ENCODE results near the gene WARS2.

- no peak for TF ChIP-seq EZH2 (IDR thresholded peaks at IDR 0.05; ENCODE audit: borderline replicate concordance, low read length)
- no peak for TF ChIP-seq CTCF (IDR thresholded peaks at IDR 0.05; ENCODE audit: low read length)
These were observed 135.7 kb downstream of the WARS2 start for GRCh38 chr1:119004781-119005180.

Data from OCI-LY1 (cell line).